ENCODE results near the gene TXK. TPM values are rescaled to one million over a fixed set of nuclear protein-coding genes. Genes with fewer than 3 reads are reported as not detected.

TXK gene
- total and polyA plus RNA-seq, 2 experiments from 2014 or later: not detected

GRCh38 chr4:48116582-48116981, 17.5 kb downstream of the TXK start:
- TF ChIP-seq EZH2phosphoT487 (IDR thresholded peaks at IDR 0.05; ENCODE audit: insufficient read depth, low read depth) (no peak), EZH2 (IDR thresholded peaks at IDR 0.05; ENCODE audit: insufficient read depth, poor library complexity, severe bottlenecking) (no peak)
- DNase-seq: no peak
- WGBS, 2 experiments (ENCODE audit: low coverage in 1 of 2, low lambda C conversion rate in 2 of 2, missing lambda C conversion rate in 2 of 2): 60 to 67% methylated on average over 3 of the region's 3 CpGs
- H3K9ac ChIP-seq: no peak overlapping the region
- no peaks in the 10 kb centered on the region for H4K20me1 ChIP-seq (ENCODE audit: insufficient read depth)
- no peak overlapping the region for H3K4me2 ChIP-seq (ENCODE audit: unreplicated experiment)
- H3K27ac ChIP-seq: no peak overlapping the region
- no peaks in the 10 kb centered on the region for H3K4me1 ChIP-seq (ENCODE audit: insufficient read depth)
- H2AFZ ChIP-seq: no peak overlapping the region
- H3F3A ChIP-seq (ENCODE audit: insufficient read depth): no peaks in the 10 kb centered on the region
- H3K4me3 ChIP-seq: no peak overlapping the region
- H3K36me3 ChIP-seq (ENCODE audit: low read depth): no peaks in the 10 kb centered on the region
- H3K9me2 ChIP-seq (ENCODE audit: insufficient read depth): no peaks in the 10 kb centered on the region
- H3K27me3 ChIP-seq (replicated peaks; ENCODE audit: insufficient read depth): peaks cover 11% of the 10 kb centered on the region
- no peaks in the 10 kb centered on the region for H3K9me3 ChIP-seq (ENCODE audit: low read depth)
- H3K79me2 ChIP-seq (ENCODE audit: insufficient read depth): no peaks in the 10 kb centered on the region
- in situ Hi-C loops (cut with MboI): no loop called here

GRCh38 chr4:48114412-48114811, 19.6 kb downstream of the TXK start:
- Histone ChIP-seq H2AFZ (no peak overlapping the region), H3K9me3 (ENCODE audit: low read depth) (no peaks in the 10 kb centered on the region), H3F3A (ENCODE audit: insufficient read depth) (no peaks in the 10 kb centered on the region), H3K79me2 (ENCODE audit: insufficient read depth) (no peaks in the 10 kb centered on the region), H3K4me1 (ENCODE audit: insufficient read depth) (no peaks in the 10 kb centered on the region), H4K20me1 (ENCODE audit: insufficient read depth) (no peaks in the 10 kb centered on the region), H3K27me3 (replicated peaks; ENCODE audit: insufficient read depth) (peaks cover 8% of the 10 kb centered on the region), H3K36me3 (ENCODE audit: low read depth) (no peaks in the 10 kb centered on the region), H3K4me3 (no peak overlapping the region), H3K9me2 (ENCODE audit: insufficient read depth) (no peaks in the 10 kb centered on the region), H3K9ac (no peak overlapping the region), H3K27ac (no peak overlapping the region), H3K4me2 (ENCODE audit: unreplicated experiment) (no peak overlapping the region)
- 92 to 93% methylated on average over 6 of the region's 6 CpGs for WGBS, 2 experiments (ENCODE audit: low coverage in 1 of 2, low lambda C conversion rate in 2 of 2, missing lambda C conversion rate in 2 of 2)
- no peak for DNase-seq
- in situ Hi-C loops (cut with MboI): no loop called here
- TF ChIP-seq EZH2phosphoT487 (IDR thresholded peaks at IDR 0.05; ENCODE audit: insufficient read depth, low read depth) (no peak), EZH2 (IDR thresholded peaks at IDR 0.05; ENCODE audit: insufficient read depth, poor library complexity, severe bottlenecking) (no peak)

- in situ Hi-C loops (cut with MboI): no loop called here
- no peaks in the 10 kb centered on the region for H3K9me3 ChIP-seq (ENCODE audit: low read depth)
- TF ChIP-seq EZH2 (IDR thresholded peaks at IDR 0.05; ENCODE audit: insufficient read depth, poor library complexity, severe bottlenecking) (no peak), EZH2phosphoT487 (IDR thresholded peaks at IDR 0.05; ENCODE audit: insufficient read depth, low read depth) (no peak)
- no peaks in the 10 kb centered on the region for H3K27me3 ChIP-seq (replicated peaks; ENCODE audit: insufficient read depth)
- no peak overlapping the region for H3K27ac ChIP-seq
- no peaks in the 10 kb centered on the region for H3K36me3 ChIP-seq (ENCODE audit: low read depth)
- H3F3A ChIP-seq (ENCODE audit: insufficient read depth): no peaks in the 10 kb centered on the region
- H3K4me3 ChIP-seq: no peak overlapping the region
- H3K9ac ChIP-seq: no peak overlapping the region
- no peak overlapping the region for H2AFZ ChIP-seq
- no peak overlapping the region for H3K4me2 ChIP-seq (ENCODE audit: unreplicated experiment)
- no peaks in the 10 kb centered on the region for H3K79me2 ChIP-seq (ENCODE audit: insufficient read depth)
- 91 to 93% methylated on average over 8 of the region's 8 CpGs for WGBS, 2 experiments (ENCODE audit: low coverage in 1 of 2, low lambda C conversion rate in 2 of 2, missing lambda C conversion rate in 2 of 2)
- H3K9me2 ChIP-seq (ENCODE audit: insufficient read depth): no peaks in the 10 kb centered on the region
- peak; percentile 40 for DNase-seq
- no peaks in the 10 kb centered on the region; the same call in 1 of the 2 replicates for H3K4me1 ChIP-seq (ENCODE audit: insufficient read depth)
- no peaks in the 10 kb centered on the region for H4K20me1 ChIP-seq (ENCODE audit: insufficient read depth)
These were observed 21.9 kb downstream of the TXK start for GRCh38 chr4:48112017-48112667.

- no peaks in the 10 kb centered on the region for H3F3A ChIP-seq (ENCODE audit: insufficient read depth)
- no peak overlapping the region for H3K4me2 ChIP-seq (ENCODE audit: unreplicated experiment)
- H3K27ac ChIP-seq: no peak overlapping the region
- H4K20me1 ChIP-seq (ENCODE audit: insufficient read depth): no peaks in the 10 kb centered on the region
- in situ Hi-C loops (cut with MboI): no loop called here
- DNase-seq: no peak
- H3K27me3 ChIP-seq (replicated peaks; ENCODE audit: insufficient read depth): no peaks in the 10 kb centered on the region
- WGBS, 2 experiments (ENCODE audit: low coverage in 1 of 2, low lambda C conversion rate in 2 of 2, missing lambda C conversion rate in 2 of 2): 83 to 96% methylated on average over 1 of the region's 1 CpG
- H3K9me2 ChIP-seq (ENCODE audit: insufficient read depth): no peaks in the 10 kb centered on the region
- no peaks in the 10 kb centered on the region for H3K36me3 ChIP-seq (ENCODE audit: low read depth)
- no peaks in the 10 kb centered on the region for H3K79me2 ChIP-seq (ENCODE audit: insufficient read depth)
- H3K4me3 ChIP-seq: no peak overlapping the region
- no peaks in the 10 kb centered on the region for H3K9me3 ChIP-seq (ENCODE audit: low read depth)
- H2AFZ ChIP-seq: no peak overlapping the region
- H3K9ac ChIP-seq: no peak overlapping the region
- no peak for TF ChIP-seq EZH2 (IDR thresholded peaks at IDR 0.05; ENCODE audit: insufficient read depth, poor library complexity, severe bottlenecking)
- TF ChIP-seq EZH2phosphoT487 (IDR thresholded peaks at IDR 0.05; ENCODE audit: insufficient read depth, low read depth): no peak
- no peaks in the 10 kb centered on the region; the same call in 1 of the 2 replicates for H3K4me1 ChIP-seq (ENCODE audit: insufficient read depth)
These were observed 23.5 kb downstream of the TXK start for GRCh38 chr4:48110452-48110978.

Measured in GM23248 (cell line).